HG02938 (cell line): ENCODE data around the gene ITCH.
"Not testable (repeated sequence)": the region's sequence is repeated elsewhere in the genome, so short reads cannot be mapped to it uniquely, and the experiment has no call there.

Experiments used
- ATAC-seq: cut with Tn5 transposase; IDR thresholded peaks from one replicate; pipeline ENCODE4 v1.9.1; 2021; ENCODE audit warnings: mild to moderate bottlenecking, moderate library complexity; ENCODE audit not compliant: unreplicated experiment

ITCH gene

GRCh38 chr20:34375977-34376430, 12.9 kb downstream of the ITCH start:
- no peak for ATAC-seq

- ATAC-seq, result peak; percentile 78
Measured at GRCh38 chr20:34377072-34377847, 14.2 kb downstream of the ITCH start.

- ATAC-seq, result no peak
Measured at GRCh38 chr20:34382174-34382573, 19.1 kb downstream of the ITCH start.

GRCh38 chr20:34382877-34383455, 19.9 kb downstream of the ITCH start:
- not testable (repeated sequence) for ATAC-seq

- no peak for ATAC-seq
Measured at GRCh38 chr20:34385464-34385863, 22.4 kb downstream of the ITCH start.

- no peak for ATAC-seq
Measured at GRCh38 chr20:34388000-34388399, 24.9 kb downstream of the ITCH start.

GRCh38 chr20:34388678-34389077, 25.6 kb downstream of the ITCH start:
- no peak for ATAC-seq

- ATAC-seq, result no peak
Measured at GRCh38 chr20:34389206-34389953, 26.3 kb downstream of the ITCH start.

- no peak for ATAC-seq
Measured at GRCh38 chr20:34389954-34390555, 27.0 kb downstream of the ITCH start.

- no peak for ATAC-seq
Measured at GRCh38 chr20:34396408-34396807, 33.3 kb downstream of the ITCH start.

- no peak for ATAC-seq
Measured at GRCh38 chr20:34397096-34397495, 34.0 kb downstream of the ITCH start.

- not testable (repeated sequence) for ATAC-seq
Measured at GRCh38 chr20:34400776-34401175, 37.7 kb downstream of the ITCH start.

GRCh38 chr20:34401741-34402455, 38.8 kb downstream of the ITCH start:
- no peak for ATAC-seq

GRCh38 chr20:34402461-34402860, 39.4 kb downstream of the ITCH start:
- no peak for ATAC-seq

GRCh38 chr20:34403063-34403827, 40.2 kb downstream of the ITCH start:
- ATAC-seq, result no peak

- ATAC-seq, result no peak
Measured at GRCh38 chr20:34403908-34404307, 40.8 kb downstream of the ITCH start.

GRCh38 chr20:34404803-34405202, 41.7 kb downstream of the ITCH start:
- ATAC-seq, result no peak

- ATAC-seq, result not testable (repeated sequence)
Measured at GRCh38 chr20:34405247-34405651, 42.2 kb downstream of the ITCH start.

GRCh38 chr20:34405942-34406341, 42.9 kb downstream of the ITCH start:
- ATAC-seq, result not testable (repeated sequence)

GRCh38 chr20:34407962-34408474, 44.9 kb downstream of the ITCH start:
- ATAC-seq, result no peak
